ENCODE results near the gene ABHD1. TPM values are rescaled to one million over a fixed set of nuclear protein-coding genes. Genes with fewer than 3 reads are reported as not detected.

ABHD1 gene
- total and polyA plus RNA-seq, 2 donors (not counting 1 experiment from before 2014, with no cell fraction given): 0.08 to 0.17 TPM

GRCh38 chr2:27093430-27094352 lies 29.9 kb upstream of the ABHD1 start:
- no peaks in the 10 kb centered on the region for H4K20me1 ChIP-seq (ENCODE audit: control insufficient read depth, extremely low read depth, insufficient read depth, low read length)
- H3K4me1 ChIP-seq (ENCODE audit: control insufficient read depth, extremely low read depth, insufficient read depth, low read length): no peaks in the 10 kb centered on the region
- no peaks in the 10 kb centered on the region for H3K27me3 ChIP-seq (ENCODE audit: control insufficient read depth, insufficient read depth, low read length)
- H3K79me2 ChIP-seq (ENCODE audit: control insufficient read depth, insufficient read depth, low read length): no peaks in the 10 kb centered on the region
- H3K9me3 ChIP-seq (ENCODE audit: control insufficient read depth, insufficient read depth, low read depth, low read length): no peaks in the 10 kb centered on the region
- no peak overlapping the region for H3K9ac ChIP-seq (ENCODE audit: insufficient read depth, low read length)
- no peak overlapping the region for H2AFZ ChIP-seq (ENCODE audit: low read length)
- H3K36me3 ChIP-seq (ENCODE audit: control insufficient read depth, insufficient read depth, low read length): no peaks in the 10 kb centered on the region
- no peak overlapping the region for H3K4me2 ChIP-seq (ENCODE audit: extremely low read depth, insufficient read depth, low read length)
- H3K27ac ChIP-seq (ENCODE audit: insufficient read depth, low read length): no peak overlapping the region
- no peak overlapping the region for H3K4me3 ChIP-seq (replicated peaks in 1 of 4; ENCODE audit: control extremely low read depth in 1 of 4, insufficient read depth in 1 of 4, low read depth in 3 of 4, low read length in 4 of 4)
- TF ChIP-seq EZH2 (IDR thresholded peaks at IDR 0.05; ENCODE audit: low read length, missing control alignments) (no peak), CTCF (conservative IDR thresholded peaks at IDR 0.05 in 1 of 2, IDR thresholded peaks at IDR 0.05 in 1 of 2; ENCODE audit: low read depth in 1 of 2, low read length in 2 of 2) (no peak)
- DNase-seq (ENCODE audit: low read depth in 2 of 2): no peak

GRCh38 chr2:27094353-27094984 lies 29.1 kb upstream of the ABHD1 start:
- Histone ChIP-seq H3K27ac (ENCODE audit: insufficient read depth, low read length) (no peak overlapping the region), H3K4me3 (replicated peaks in 1 of 4; ENCODE audit: control extremely low read depth in 1 of 4, insufficient read depth in 1 of 4, low read depth in 3 of 4, low read length in 4 of 4) (no peak overlapping the region), H3K36me3 (ENCODE audit: control insufficient read depth, insufficient read depth, low read length) (no peaks in the 10 kb centered on the region), H3K4me2 (ENCODE audit: extremely low read depth, insufficient read depth, low read length) (no peak overlapping the region), H3K4me1 (ENCODE audit: control insufficient read depth, extremely low read depth, insufficient read depth, low read length) (no peaks in the 10 kb centered on the region), H3K27me3 (ENCODE audit: control insufficient read depth, insufficient read depth, low read length) (no peaks in the 10 kb centered on the region), H3K9ac (ENCODE audit: insufficient read depth, low read length) (no peak overlapping the region), H4K20me1 (ENCODE audit: control insufficient read depth, extremely low read depth, insufficient read depth, low read length) (no peaks in the 10 kb centered on the region), H3K79me2 (ENCODE audit: control insufficient read depth, insufficient read depth, low read length) (no peaks in the 10 kb centered on the region), H2AFZ (ENCODE audit: low read length) (no peak overlapping the region), H3K9me3 (ENCODE audit: control insufficient read depth, insufficient read depth, low read depth, low read length) (no peaks in the 10 kb centered on the region)
- DNase-seq (ENCODE audit: low read depth in 2 of 2): no peak
- TF ChIP-seq EZH2 (IDR thresholded peaks at IDR 0.05; ENCODE audit: low read length, missing control alignments) (no peak), CTCF (conservative IDR thresholded peaks at IDR 0.05 in 1 of 2, IDR thresholded peaks at IDR 0.05 in 1 of 2; ENCODE audit: low read depth in 1 of 2, low read length in 2 of 2) (no peak)

GRCh38 chr2:27095427-27095744 lies 28.2 kb upstream of the ABHD1 start:
- Histone ChIP-seq H3K9me3 (ENCODE audit: control insufficient read depth, insufficient read depth, low read depth, low read length) (no peaks in the 10 kb centered on the region), H3K4me2 (ENCODE audit: extremely low read depth, insufficient read depth, low read length) (no peak overlapping the region), H3K4me1 (ENCODE audit: control insufficient read depth, extremely low read depth, insufficient read depth, low read length) (no peaks in the 10 kb centered on the region), H3K4me3 (replicated peaks in 1 of 4; ENCODE audit: control extremely low read depth in 1 of 4, insufficient read depth in 1 of 4, low read depth in 3 of 4, low read length in 4 of 4) (no peak overlapping the region), H3K27ac (ENCODE audit: insufficient read depth, low read length) (no peak overlapping the region), H3K36me3 (ENCODE audit: control insufficient read depth, insufficient read depth, low read length) (no peaks in the 10 kb centered on the region), H2AFZ (ENCODE audit: low read length) (no peak overlapping the region), H3K9ac (ENCODE audit: insufficient read depth, low read length) (no peak overlapping the region), H3K79me2 (ENCODE audit: control insufficient read depth, insufficient read depth, low read length) (no peaks in the 10 kb centered on the region), H3K27me3 (ENCODE audit: control insufficient read depth, insufficient read depth, low read length) (no peaks in the 10 kb centered on the region), H4K20me1 (ENCODE audit: control insufficient read depth, extremely low read depth, insufficient read depth, low read length) (no peaks in the 10 kb centered on the region)
- no peak for TF ChIP-seq EZH2 (IDR thresholded peaks at IDR 0.05; ENCODE audit: low read length, missing control alignments)
- no peak for TF ChIP-seq CTCF (conservative IDR thresholded peaks at IDR 0.05 in 1 of 2, IDR thresholded peaks at IDR 0.05 in 1 of 2; ENCODE audit: low read depth in 1 of 2, low read length in 2 of 2)
- no peak for DNase-seq (ENCODE audit: low read depth in 2 of 2)
